ENCODE data around the gene PTPRM. TPM values are rescaled to one million over a fixed set of nuclear protein-coding genes. Genes with fewer than 3 reads are reported as not detected.
A peak's percentile ranks its signal among the peaks of the same experiment; 100 is the strongest.

PTPRM gene
- total RNA-seq, 1 donor from 2014 or later: 257 TPM

- Histone ChIP-seq H3K9me3 (no peaks in the 10 kb centered on the region), H3K4me1 (no peaks in the 10 kb centered on the region), H3K27me3 (no peaks in the 10 kb centered on the region), H3K27ac (no peak overlapping the region), H3K36me3 (no peaks in the 10 kb centered on the region), H3K4me3 (no peak overlapping the region)
- intact Hi-C loops (cut with DNase I): no loop called here
- TF ChIP-seq CTCF (IDR thresholded peaks at IDR 0.05): no peak
- no peak for DNase-seq (ENCODE audit: low spot score in 2 of 2)
Observed at GRCh38 chr18:8362863-8363262, 795.7 kb downstream of the PTPRM start.

GRCh38 chr18:8364385-8364784 lies 797.3 kb downstream of the PTPRM start:
- Histone ChIP-seq H3K27me3 (no peaks in the 10 kb centered on the region), H3K4me1 (no peaks in the 10 kb centered on the region), H3K9me3 (no peaks in the 10 kb centered on the region), H3K27ac (no peak overlapping the region), H3K4me3 (no peak overlapping the region), H3K36me3 (no peaks in the 10 kb centered on the region)
- no peak for TF ChIP-seq CTCF (IDR thresholded peaks at IDR 0.05)
- no peak for DNase-seq (ENCODE audit: low spot score in 2 of 2)
- intact Hi-C loops (cut with DNase I): no loop called here

GRCh38 chr18:8365006-8365405 lies 797.9 kb downstream of the PTPRM start:
- no peaks in the 10 kb centered on the region for H3K36me3 ChIP-seq
- H3K4me1 ChIP-seq: no peaks in the 10 kb centered on the region
- no peaks in the 10 kb centered on the region for H3K9me3 ChIP-seq
- intact Hi-C loops (cut with DNase I): no loop called here
- H3K4me3 ChIP-seq: no peak overlapping the region
- DNase-seq (ENCODE audit: low spot score in 2 of 2): no peak
- no peaks in the 10 kb centered on the region for H3K27me3 ChIP-seq
- TF ChIP-seq CTCF (IDR thresholded peaks at IDR 0.05): no peak
- no peak overlapping the region for H3K27ac ChIP-seq

GRCh38 chr18:8365528-8365927 lies 798.4 kb downstream of the PTPRM start:
- Histone ChIP-seq H3K27me3 (no peaks in the 10 kb centered on the region), H3K9me3 (no peaks in the 10 kb centered on the region), H3K27ac (no peak overlapping the region), H3K36me3 (no peaks in the 10 kb centered on the region), H3K4me3 (no peak overlapping the region), H3K4me1 (no peaks in the 10 kb centered on the region)
- no peak for DNase-seq (ENCODE audit: low spot score in 2 of 2)
- TF ChIP-seq CTCF (IDR thresholded peaks at IDR 0.05): no peak
- intact Hi-C loops (cut with DNase I): no loop called here

- no peak overlapping the region for H3K27ac ChIP-seq
- intact Hi-C loops (cut with DNase I): no loop called here
- H3K27me3 ChIP-seq: no peaks in the 10 kb centered on the region
- no peaks in the 10 kb centered on the region for H3K9me3 ChIP-seq
- no peak for TF ChIP-seq CTCF (IDR thresholded peaks at IDR 0.05)
- no peaks in the 10 kb centered on the region for H3K4me1 ChIP-seq
- no peaks in the 10 kb centered on the region for H3K36me3 ChIP-seq
- H3K4me3 ChIP-seq: no peak overlapping the region
- no peak for DNase-seq (ENCODE audit: low spot score in 2 of 2)
Observed at GRCh38 chr18:8366070-8366469, 799.0 kb downstream of the PTPRM start.

GRCh38 chr18:8366656-8367055 lies 799.5 kb downstream of the PTPRM start:
- no peak overlapping the region for H3K27ac ChIP-seq
- peak overlapping the region; percentile 20 to 57 for H3K4me3 ChIP-seq
- H3K9me3 ChIP-seq: no peaks in the 10 kb centered on the region
- no peak for TF ChIP-seq CTCF (IDR thresholded peaks at IDR 0.05)
- no peaks in the 10 kb centered on the region for H3K4me1 ChIP-seq
- intact Hi-C loops (cut with DNase I): no loop called here
- H3K27me3 ChIP-seq: no peaks in the 10 kb centered on the region
- no peak for DNase-seq (ENCODE audit: low spot score in 2 of 2)
- peaks cover 0 to 3% of the 10 kb centered on the region in 2 donors for H3K36me3 ChIP-seq

Data from ascending aorta (tissue), 2 donors.